Measurements from ENCODE around the gene PCGF3. TPM values are rescaled to one million over a fixed set of nuclear protein-coding genes. Genes with fewer than 3 reads are reported as not detected.
A peak's percentile ranks its signal among the peaks of the same experiment; 100 is the strongest.

The PCGF3 gene
- total and polyA plus RNA-seq, 3 experiments from 2014 or later = 4.8 to 26.1 (median 24.7) TPM

DNA sequence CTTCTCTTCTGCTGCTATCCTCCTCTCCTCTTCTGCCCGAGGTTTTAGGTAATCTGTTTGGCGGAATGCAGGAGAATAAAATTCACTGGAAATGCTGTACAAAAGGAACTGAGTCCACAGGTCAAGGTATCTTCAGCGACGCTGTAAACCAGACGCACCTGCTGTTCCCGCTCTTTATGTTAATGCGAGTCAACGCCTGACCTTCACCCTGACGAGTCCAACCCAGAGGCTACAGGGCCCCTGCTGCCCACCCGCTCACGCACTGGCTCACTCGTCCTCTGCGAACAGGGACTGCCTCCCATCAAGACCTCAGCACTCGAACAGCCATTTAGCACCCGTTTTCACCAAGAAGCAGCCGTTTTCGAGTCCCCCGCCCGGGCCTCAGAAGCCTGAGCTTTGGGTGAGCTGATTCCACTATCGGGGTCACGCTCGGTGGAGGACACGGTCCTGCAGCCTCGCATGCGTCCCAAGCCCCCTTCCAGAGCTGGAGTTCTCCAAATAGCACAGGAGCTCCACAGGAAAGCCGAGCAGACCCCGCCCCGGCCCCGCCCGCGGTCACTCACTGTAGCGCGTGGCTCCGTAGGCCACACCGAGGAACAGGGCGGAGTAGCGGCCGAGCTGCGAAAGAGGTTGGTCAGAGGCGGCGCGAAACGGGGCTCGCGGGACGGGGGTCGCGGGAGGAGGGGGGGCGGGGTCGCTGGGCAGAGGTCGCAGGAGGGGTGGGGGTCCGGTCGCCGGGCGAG lies 32.1 kb upstream of the PCGF3 start:
- Mint-ChIP-seq H3K4me1 (peaks cover 6 to 17% (median 9%) of the 10 kb centered on the region in 3 donors), H3K36me3 (peaks cover 0 to 33% (median 5%) of the 10 kb centered on the region in 3 donors), H3K27ac (peak overlapping the region in 7 of 8 donors; percentile 47 to 85 (median 77)), H3K4me3 (peak overlapping the region; percentile 74 to 95 (median 90)), H3K27me3 (no peaks in the 10 kb centered on the region), H3K9me3 (no peaks in the 10 kb centered on the region)
- CTCF ChIA-PET = interaction anchor here (1.0 to 2.1 kb wide), 5 partner anchors 9 to 336 kb away, joined by 3 to 19 read pairs (median 3); partner anchors contain the start of gene ZNF141
- Histone ChIP-seq H3K27ac (ENCODE audit: low read depth, low read length) (peak overlapping the region; percentile 60), H3K27me3 (ENCODE audit: insufficient read depth, low read length, poor library complexity, severe bottlenecking) (no peaks in the 10 kb centered on the region), H3K9me3 (ENCODE audit: low read length) (no peaks in the 10 kb centered on the region), H3K4me3 (ENCODE audit: low read length) (peak overlapping the region; percentile 67), H3K4me1 (ENCODE audit: insufficient read depth, low read length) (peaks cover 19% of the 10 kb centered on the region), H3K36me3 (ENCODE audit: insufficient read depth, low read length) (peaks cover 17% of the 10 kb centered on the region)
- POLR2A ChIA-PET = interaction anchor here (1.0 to 1.5 kb wide), 3 partner anchors 9 to 108 kb away, joined by 3 to 21 read pairs (median 4); no protein-coding TSS in a partner anchor
- no peak for DNase-seq

DNA sequence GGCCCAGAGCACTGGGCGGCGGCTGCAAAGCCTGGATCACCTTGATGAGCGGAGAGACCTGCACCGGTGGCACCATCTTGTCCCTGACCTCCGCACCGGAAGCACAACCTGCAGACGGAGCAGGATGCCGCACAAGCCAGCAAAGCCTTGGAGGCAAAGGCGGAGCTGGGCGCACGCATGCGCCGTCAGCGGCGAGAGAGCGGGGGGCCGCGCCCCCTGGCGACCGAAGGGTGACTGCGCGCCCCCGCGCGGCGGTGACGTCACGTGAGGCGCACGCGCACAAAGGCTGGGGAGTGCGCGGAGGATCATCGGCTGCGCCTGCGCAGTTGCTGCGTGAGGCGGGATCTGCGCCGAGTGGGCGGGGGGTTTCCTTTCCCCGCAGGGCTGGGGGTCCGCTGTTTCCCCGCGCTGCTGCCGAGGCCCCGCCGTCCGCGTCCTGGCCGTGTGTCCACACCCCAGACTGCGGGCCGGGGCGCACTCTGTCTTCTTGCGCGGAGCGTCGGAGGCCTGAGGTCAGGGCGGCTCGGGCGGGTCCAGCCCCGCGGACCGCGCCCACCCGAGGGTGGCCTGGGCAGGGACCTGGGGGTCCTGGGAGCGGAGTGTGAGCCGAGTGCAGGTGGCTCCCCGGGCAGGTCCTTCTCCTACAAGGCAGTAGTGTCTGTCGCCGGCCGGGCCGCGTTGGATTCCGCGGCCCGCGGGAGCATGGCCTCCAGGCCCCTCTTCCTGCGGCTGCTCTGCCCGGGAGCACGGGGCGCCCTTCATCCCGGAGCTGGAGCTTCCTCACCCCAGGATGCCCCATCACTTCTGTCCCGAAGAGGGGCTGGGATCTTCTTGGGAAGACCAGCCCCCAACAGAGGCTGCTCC lies 31.2 kb upstream of the PCGF3 start, which contains the start of the genes ATP5ME and MYL5:
Gene ATP5ME (minus strand): TSS at position 105 of the 864 bp plus-strand sequence. CDS start 29 bp downstream, at position 76.
Gene MYL5 (plus strand): TSS at position 371 of the 864 bp plus-strand sequence. CDS start 3,485 bp downstream, outside the sequence.
- no peaks in the 10 kb centered on the region for H3K27me3 Mint-ChIP-seq
- H3K36me3 Mint-ChIP-seq = peaks cover 0 to 33% (median 5%) of the 10 kb centered on the region in 3 donors

DNA sequence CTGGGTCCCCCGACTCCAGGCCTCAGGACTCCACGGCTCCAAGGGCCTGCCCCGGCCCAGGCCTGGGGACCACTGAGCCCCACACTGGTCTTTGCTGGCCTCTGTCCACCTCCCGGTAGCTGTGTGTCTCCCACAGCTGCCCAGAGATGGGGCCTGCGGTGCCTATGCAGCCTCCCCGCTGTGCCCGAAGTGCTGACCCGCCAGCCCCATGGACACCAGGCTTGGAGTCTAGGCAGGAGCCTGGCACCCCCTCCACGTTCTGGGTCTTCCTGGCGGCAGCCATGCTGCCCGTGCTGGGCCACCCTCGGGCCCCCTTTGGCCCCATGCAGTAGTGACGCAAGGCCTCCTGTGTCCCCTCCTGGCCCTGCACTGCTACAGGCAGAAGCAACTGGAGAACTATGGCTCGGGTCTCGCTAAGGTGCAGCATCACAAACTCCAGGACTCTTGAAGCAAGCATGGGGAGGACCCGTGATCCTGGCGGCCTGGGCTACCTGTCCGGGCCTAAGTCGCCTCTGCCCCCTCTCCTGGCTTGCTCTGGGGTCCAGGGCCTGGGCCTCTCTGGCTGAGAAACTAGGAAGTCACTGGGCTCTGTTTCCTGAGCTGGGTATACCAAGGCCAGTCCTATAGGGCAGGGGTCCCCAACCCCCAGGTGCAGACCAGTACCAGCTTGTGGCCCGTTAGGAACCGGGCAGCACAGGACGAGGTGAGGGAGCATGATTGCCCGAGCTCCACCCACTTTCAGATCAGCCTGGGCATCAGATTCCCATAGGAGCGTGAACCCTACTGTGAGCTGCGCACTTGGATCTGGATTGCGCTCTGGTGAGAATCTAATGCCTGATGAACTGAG lies 30.4 kb upstream of the PCGF3 start:
- peaks cover 0 to 32% (median 5%) of the 10 kb centered on the region in 3 donors for H3K36me3 Mint-ChIP-seq
- peaks cover 6 to 19% (median 9%) of the 10 kb centered on the region in 3 donors for H3K4me1 Mint-ChIP-seq
- H3K9me3 ChIP-seq (ENCODE audit: low read length) = no peaks in the 10 kb centered on the region
- ChIA-PET POLR2A (interaction anchor here (0.8 to 1.5 kb wide), 3 partner anchors 9 to 106 kb away, joined by 3 to 4 read pairs (median 4); no protein-coding TSS in a partner anchor), CTCF (interaction anchor here (0.8 to 1.4 kb wide), 3 partner anchors 9 to 337 kb away, joined by 3 read pairs; partner anchors contain the start of gene ZNF141)
- H3K27ac Mint-ChIP-seq = peak overlapping the region; percentile 46 to 95 (median 76)
- no peaks in the 10 kb centered on the region for H3K27me3 ChIP-seq (ENCODE audit: insufficient read depth, low read length, poor library complexity, severe bottlenecking)
- peak overlapping the region; percentile 98 for H3K27ac ChIP-seq (ENCODE audit: low read depth, low read length)
- peak overlapping the region; percentile 82 to 95 (median 90) for H3K4me3 Mint-ChIP-seq
- H3K4me1 ChIP-seq (ENCODE audit: insufficient read depth, low read length) = peaks cover 19% of the 10 kb centered on the region
- peaks cover 17% of the 10 kb centered on the region for H3K36me3 ChIP-seq (ENCODE audit: insufficient read depth, low read length)
- peak overlapping the region; percentile 78 for H3K4me3 ChIP-seq (ENCODE audit: low read length)
- no peaks in the 10 kb centered on the region for H3K9me3 Mint-ChIP-seq
- no peak for DNase-seq
- no peaks in the 10 kb centered on the region for H3K27me3 Mint-ChIP-seq

More for the DNA sequence above, 31.2 kb upstream of the PCGF3 start, which contains the start of the genes ATP5ME and MYL5:
- H3K36me3 ChIP-seq (ENCODE audit: insufficient read depth, low read length) = peaks cover 17% of the 10 kb centered on the region
- DNase-seq = peak; percentile 97 to 99 (median 99)
- CTCF ChIA-PET = interaction anchor here (1.0 to 2.1 kb wide), 6 partner anchors 10 to 336 kb away, joined by 3 to 19 read pairs (median 3); partner anchors contain the start of gene ZNF141
- Mint-ChIP-seq H3K4me3 (peak within 1 kb of the TSS; percentile 82 to 95 (median 90)), H3K27ac (peak within 1 kb of the TSS; percentile 83 to 96 (median 86)), H3K9me3 (no peaks in the 10 kb centered on the region), H3K4me1 (peaks cover 6 to 17% (median 9%) of the 10 kb centered on the region in 3 donors)
- no peaks in the 10 kb centered on the region for H3K27me3 ChIP-seq (ENCODE audit: insufficient read depth, low read length, poor library complexity, severe bottlenecking)
- POLR2A ChIA-PET = interaction anchor here (0.7 to 1.5 kb wide), 6 partner anchors 8 to 1038 kb away, joined by 3 to 21 read pairs (median 4); partner anchors contain the start of gene SLBP
- H3K4me1 ChIP-seq (ENCODE audit: insufficient read depth, low read length) = peaks cover 19% of the 10 kb centered on the region
- peak within 1 kb of the TSS; percentile 98 for H3K27ac ChIP-seq (ENCODE audit: low read depth, low read length)
- H3K9me3 ChIP-seq (ENCODE audit: low read length) = no peaks in the 10 kb centered on the region
- H3K4me3 ChIP-seq (ENCODE audit: low read length) = peak within 1 kb of the TSS; percentile 78

DNA sequence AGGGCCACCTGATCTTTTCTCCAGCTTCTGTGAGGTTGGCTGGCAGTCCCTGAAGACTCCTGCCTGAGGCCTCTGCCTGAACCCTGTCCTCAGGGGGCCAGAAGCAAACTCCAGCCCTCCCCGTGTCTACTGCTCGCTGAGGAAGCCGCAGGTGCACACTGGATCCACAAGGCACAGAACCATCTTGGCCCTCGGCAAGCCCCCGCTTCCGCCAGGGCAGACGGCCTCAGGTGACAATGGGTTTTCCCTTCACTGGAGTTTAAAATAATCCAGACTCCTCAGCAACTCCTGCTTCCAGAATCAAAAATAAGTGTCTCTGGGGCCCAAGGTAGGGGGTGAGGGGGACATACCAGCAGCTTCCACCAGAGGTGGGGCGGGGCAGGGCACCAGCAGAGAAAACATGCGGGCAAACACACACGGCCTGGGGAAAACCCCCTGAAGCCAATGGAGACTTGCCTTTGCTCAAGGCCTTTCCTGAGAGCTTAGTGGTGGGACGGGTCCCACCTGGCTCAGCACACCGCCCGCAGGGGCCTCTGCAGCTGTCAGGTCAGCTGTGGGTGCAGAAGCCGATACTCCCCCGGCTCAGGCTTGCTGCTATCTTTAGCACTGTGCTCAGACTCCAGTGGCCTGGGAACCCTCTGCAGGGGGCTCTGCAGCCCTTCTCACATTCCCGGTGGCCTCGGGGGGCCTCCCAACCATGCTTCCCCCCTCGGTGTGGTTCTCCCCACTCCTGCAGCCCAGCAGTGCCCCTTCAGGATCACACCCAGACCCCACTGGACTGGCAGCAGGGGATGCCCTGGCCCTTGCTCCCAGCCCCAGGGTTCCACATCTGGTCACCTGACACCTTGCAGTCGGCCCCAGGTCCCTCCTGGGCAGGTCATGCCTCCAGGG lies 29.4 kb upstream of the PCGF3 start:
- Histone ChIP-seq H3K36me3 (ENCODE audit: insufficient read depth, low read length) (peaks cover 13% of the 10 kb centered on the region), H3K27ac (ENCODE audit: low read depth, low read length) (no peak overlapping the region), H3K4me1 (ENCODE audit: insufficient read depth, low read length) (peaks cover 19% of the 10 kb centered on the region), H3K27me3 (ENCODE audit: insufficient read depth, low read length, poor library complexity, severe bottlenecking) (no peaks in the 10 kb centered on the region), H3K4me3 (ENCODE audit: low read length) (no peak overlapping the region), H3K9me3 (ENCODE audit: low read length) (no peaks in the 10 kb centered on the region)
- peaks cover 0 to 23% (median 0%) of the 10 kb centered on the region in 3 donors for H3K36me3 Mint-ChIP-seq
- no peaks in the 10 kb centered on the region for H3K27me3 Mint-ChIP-seq
- no peak for DNase-seq
- ChIA-PET CTCF (interaction anchor here (0.8 to 1.5 kb wide), 3 partner anchors 8 to 256 kb away, joined by 3 read pairs; partner anchors contain the start of genes GAK and TMEM175), POLR2A (interaction anchor here (0.8 to 1.5 kb wide), 2 partner anchors 8 to 10 kb away, joined by 3 to 4 read pairs; no protein-coding TSS in a partner anchor)
- peak overlapping the region in 5 of 7 donors; percentile 29 to 90 (median 67) for H3K4me3 Mint-ChIP-seq
- peaks cover 6 to 26% (median 12%) of the 10 kb centered on the region in 3 donors for H3K4me1 Mint-ChIP-seq
- peak overlapping the region in 6 of 8 donors; percentile 15 to 85 (median 48) for H3K27ac Mint-ChIP-seq
- no peaks in the 10 kb centered on the region for H3K9me3 Mint-ChIP-seq

DNA sequence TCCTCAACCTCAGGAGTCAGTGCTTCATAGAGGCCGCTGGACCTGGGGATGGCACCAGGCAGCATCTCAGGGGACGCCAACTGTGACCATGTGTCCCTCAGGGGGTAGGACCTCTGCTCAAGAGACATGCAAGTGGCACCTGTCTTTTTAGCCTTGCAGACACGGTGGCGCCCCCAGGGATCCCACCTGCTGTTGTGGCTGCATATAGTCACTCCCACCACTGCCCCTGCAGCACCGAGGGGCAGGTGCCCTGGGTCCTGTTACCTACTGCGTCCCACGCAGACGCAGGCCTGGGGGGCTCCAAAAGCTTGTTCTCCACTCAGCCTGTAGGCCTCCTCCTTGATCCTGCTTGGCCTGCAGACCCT lies 28.8 kb upstream of the PCGF3 start:
- Mint-ChIP-seq H3K36me3 (peaks cover 0 to 17% (median 0%) of the 10 kb centered on the region in 3 donors), H3K27ac (peak overlapping the region in 1 of 8 donors; percentile 15), H3K4me1 (peaks cover 6 to 26% (median 12%) of the 10 kb centered on the region in 3 donors), H3K27me3 (no peaks in the 10 kb centered on the region), H3K9me3 (no peaks in the 10 kb centered on the region), H3K4me3 (peak overlapping the region in 3 of 7 donors; percentile 20 to 90 (median 86))
- H3K27me3 ChIP-seq (ENCODE audit: insufficient read depth, low read length, poor library complexity, severe bottlenecking) = no peaks in the 10 kb centered on the region
- POLR2A ChIA-PET = no interaction called here
- CTCF ChIA-PET = interaction anchor here (1.5 kb wide), 1 partner anchor 255 kb away, joined by 3 read pairs; the partner anchor contains the start of genes GAK and TMEM175
- H3K27ac ChIP-seq (ENCODE audit: low read depth, low read length) = no peak overlapping the region
- no peaks in the 10 kb centered on the region for H3K9me3 ChIP-seq (ENCODE audit: low read length)
- DNase-seq = no peak
- peaks cover 19% of the 10 kb centered on the region for H3K4me1 ChIP-seq (ENCODE audit: insufficient read depth, low read length)
- no peak overlapping the region for H3K4me3 ChIP-seq (ENCODE audit: low read length)
- peaks cover 7% of the 10 kb centered on the region for H3K36me3 ChIP-seq (ENCODE audit: insufficient read depth, low read length)

DNA sequence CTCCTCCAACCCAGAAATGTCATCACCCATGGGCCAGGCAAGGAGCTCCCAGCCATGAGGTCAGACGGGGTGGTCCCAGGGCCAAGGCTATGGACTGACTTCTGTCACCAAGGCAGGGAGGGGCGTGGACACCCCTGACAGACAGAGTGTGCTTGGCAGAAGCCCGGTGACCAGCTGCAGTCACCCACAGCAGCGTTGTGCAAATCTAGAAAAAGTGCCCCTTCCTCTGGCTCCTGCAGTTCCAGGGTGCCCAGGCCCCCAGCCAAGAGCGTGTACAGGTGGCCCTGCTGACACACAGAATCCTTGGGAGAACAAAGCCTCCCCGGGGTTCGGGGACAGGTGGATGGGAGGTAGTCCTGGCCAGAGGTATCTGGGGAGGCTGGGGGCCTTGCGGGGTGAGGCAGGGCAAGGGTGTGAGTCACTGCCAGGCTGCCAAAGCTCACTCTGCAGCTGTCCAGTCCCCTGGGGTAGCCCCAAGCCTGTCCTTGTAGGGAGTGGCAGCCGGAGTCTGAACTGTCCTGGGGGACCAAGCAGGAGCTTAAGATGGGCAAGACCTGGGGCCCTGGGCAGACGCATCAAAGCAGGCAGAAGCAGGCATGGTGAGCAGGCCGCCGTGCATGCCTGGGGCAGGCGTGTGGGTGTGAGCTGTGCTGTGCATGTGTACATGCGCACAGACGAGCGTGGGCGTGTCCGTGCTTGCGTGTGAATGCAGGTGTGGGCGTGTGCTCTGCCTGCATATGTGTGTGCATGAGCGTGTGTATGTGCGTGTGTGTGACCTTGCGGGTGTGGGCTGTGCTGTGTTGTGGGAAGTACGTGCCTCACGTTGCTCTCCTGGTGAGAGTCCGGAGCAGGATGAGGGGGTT lies 28.0 kb upstream of the PCGF3 start:
- ChIA-PET POLR2A (no interaction called here), CTCF (interaction anchor here (1.5 kb wide), 1 partner anchor 254 kb away, joined by 3 read pairs; the partner anchor contains the start of genes GAK and TMEM175)
- H3K27me3 Mint-ChIP-seq = no peaks in the 10 kb centered on the region
- H3K36me3 Mint-ChIP-seq = peaks cover 0 to 11% (median 0%) of the 10 kb centered on the region in 3 donors
- DNase-seq = no peak
- peaks cover 19% of the 10 kb centered on the region for H3K4me1 ChIP-seq (ENCODE audit: insufficient read depth, low read length)
- H3K27ac Mint-ChIP-seq = no peak overlapping the region
- H3K4me3 Mint-ChIP-seq = peak overlapping the region in 3 of 7 donors; percentile 35 to 86 (median 83)
- H3K9me3 ChIP-seq (ENCODE audit: low read length) = no peaks in the 10 kb centered on the region
- no peaks in the 10 kb centered on the region for H3K9me3 Mint-ChIP-seq
- no peaks in the 10 kb centered on the region for H3K27me3 ChIP-seq (ENCODE audit: insufficient read depth, low read length, poor library complexity, severe bottlenecking)
- no peak overlapping the region for H3K4me3 ChIP-seq (ENCODE audit: low read length)
- H3K4me1 Mint-ChIP-seq = peaks cover 6 to 30% (median 12%) of the 10 kb centered on the region in 3 donors
- H3K36me3 ChIP-seq (ENCODE audit: insufficient read depth, low read length) = no peaks in the 10 kb centered on the region
- H3K27ac ChIP-seq (ENCODE audit: low read depth, low read length) = no peak overlapping the region

Data from CD8-positive, alpha-beta memory T cell (primary cell).